Fibroblast of skin of back (primary cell): Measurements from ENCODE around the gene TOX2.
A peak's percentile ranks its signal among the peaks of the same experiment; 100 is the strongest.

Source experiments
- DNase-seq: peaks from one replicate; pipeline ENCODE4 v3.0.0-alpha.2; 2013

TOX2 gene

GRCh38 chr20:43940518-43941225, 26.0 kb downstream of the TOX2 start:
- no peak for DNase-seq

GRCh38 chr20:43941476-43942200, 27.0 kb downstream of the TOX2 start:
- peak; percentile 40 for DNase-seq

DNA sequence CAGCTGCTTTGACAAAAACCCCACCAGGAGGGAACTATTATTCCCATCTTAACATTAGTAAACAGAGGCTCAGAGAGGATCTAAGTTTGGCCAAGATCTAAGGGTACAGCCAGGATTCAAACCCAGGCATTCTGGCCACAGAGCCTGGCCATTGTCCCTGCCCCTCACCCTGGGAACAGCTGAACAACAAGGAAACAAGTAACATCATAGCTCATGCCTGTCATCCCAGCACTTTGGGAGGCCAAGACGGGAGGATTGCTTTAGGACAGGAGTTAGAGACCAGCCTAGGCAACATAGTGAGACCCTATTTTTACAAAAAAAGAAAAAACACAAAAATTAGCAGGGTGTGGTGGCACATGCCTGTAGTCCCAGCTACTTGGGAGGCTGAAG, 27.5 kb downstream of the TOX2 start:
- DNase-seq, result no peak

DNA sequence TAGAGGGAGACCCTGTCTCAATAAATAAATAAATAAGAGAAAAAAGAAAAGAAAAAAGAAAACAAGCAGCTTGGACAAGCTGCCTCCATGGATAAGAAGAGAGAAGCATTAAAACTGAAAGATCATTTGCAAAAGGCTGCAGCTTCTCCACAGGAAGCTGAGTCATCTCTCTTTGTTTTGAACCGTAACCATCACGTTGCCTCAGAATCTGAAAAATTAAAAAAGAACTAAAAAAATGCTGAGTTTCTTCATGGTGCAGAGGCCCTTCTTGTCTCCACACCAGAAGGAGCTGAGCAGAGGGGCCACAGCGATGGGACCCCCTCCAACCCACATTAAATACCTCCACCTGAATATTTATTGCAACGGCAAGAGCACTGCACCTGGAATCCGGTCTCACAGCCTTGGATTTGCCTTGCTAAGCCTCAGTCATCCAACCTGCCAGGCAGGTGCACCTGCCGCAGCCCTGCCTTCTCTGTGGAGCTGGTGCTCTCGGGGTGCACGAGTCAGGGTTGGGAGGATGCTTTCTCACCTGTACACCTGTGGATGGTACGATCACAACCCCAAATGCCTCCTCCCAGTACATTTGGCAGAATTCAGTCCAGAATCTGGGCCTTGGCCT, 28.1 kb downstream of the TOX2 start:
- peak; percentile 77 for DNase-seq

DNA sequence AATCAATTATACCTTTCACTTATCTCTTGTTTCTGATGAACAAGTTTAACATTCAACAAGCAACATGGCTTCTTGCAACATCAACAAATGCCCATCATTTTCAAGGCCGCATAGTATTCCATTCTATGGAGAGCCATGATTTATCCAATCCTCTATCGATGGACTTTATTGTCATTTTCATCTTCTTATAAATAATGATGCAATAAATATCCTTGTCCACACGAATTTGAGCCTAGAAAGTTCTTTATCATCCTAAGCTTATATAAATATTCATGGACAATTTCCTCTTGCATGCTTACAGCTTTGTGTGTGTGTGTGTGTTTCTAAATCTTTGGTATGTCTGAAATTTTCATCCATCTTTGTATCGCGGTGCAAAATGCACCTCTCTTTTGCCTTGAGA, 29.1 kb downstream of the TOX2 start:
- no peak for DNase-seq

DNA sequence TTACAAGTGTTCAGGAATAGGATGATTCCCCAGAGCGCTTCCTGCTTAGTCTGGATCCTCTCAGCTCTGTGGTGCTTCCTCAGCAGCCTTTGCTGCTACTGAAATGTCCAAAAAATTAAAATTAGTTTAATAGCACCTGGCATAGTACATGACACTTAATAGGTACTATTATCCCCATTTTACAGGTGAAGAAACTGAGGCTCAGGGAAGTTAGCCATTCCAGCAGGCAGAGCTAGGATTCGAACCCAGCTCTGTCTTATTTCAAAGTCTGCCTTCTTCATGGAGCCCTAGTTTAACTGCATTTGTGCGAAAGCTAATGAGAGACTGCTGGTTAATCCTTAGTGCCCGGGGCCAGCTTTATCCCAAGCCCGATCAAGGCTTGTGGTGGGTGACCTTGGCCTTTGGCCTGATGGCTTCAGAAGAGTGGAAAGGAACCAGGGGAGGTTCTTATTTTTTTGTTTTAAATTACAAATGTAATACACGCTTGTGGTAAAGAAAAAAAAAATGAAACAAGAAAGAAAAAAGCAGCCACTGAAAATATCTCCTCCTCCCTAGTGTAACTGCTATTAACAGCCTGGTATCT, 30.1 kb downstream of the TOX2 start:
- DNase-seq, result no peak

GRCh38 chr20:43945391-43946205, 30.9 kb downstream of the TOX2 start:
- no peak for DNase-seq

- no peak for DNase-seq
Observed at GRCh38 chr20:43946206-43946491, 31.5 kb downstream of the TOX2 start.

GRCh38 chr20:43946659-43947315, 32.1 kb downstream of the TOX2 start:
- no peak for DNase-seq

GRCh38 chr20:43947316-43947710, 32.7 kb downstream of the TOX2 start:
- peak; percentile 55 for DNase-seq

DNA sequence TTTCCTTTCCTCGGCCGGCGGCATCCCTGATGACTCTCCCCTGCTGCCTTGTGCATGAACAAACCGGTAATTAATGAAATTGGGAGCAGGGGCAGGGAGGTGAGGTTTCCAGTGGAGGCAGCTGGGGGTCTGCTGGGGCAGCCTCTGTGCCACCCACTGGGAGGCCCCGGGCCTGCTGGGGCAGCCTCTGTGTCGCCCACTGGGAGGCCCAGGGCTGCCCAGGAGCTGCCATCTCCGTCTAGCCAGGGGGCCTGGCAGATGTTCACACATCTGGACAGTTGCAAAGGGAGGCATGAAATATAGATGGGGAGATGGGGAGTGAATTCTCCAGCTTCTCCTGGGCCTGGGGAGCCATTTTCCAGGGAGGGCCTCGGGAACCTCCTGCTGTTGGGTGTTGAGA, 33.8 kb downstream of the TOX2 start:
- DNase-seq, result no peak

GRCh38 chr20:43949248-43949647, 34.6 kb downstream of the TOX2 start:
- DNase-seq, result no peak

- no peak for DNase-seq
Observed at GRCh38 chr20:43949741-43950618, 35.3 kb downstream of the TOX2 start.

DNA sequence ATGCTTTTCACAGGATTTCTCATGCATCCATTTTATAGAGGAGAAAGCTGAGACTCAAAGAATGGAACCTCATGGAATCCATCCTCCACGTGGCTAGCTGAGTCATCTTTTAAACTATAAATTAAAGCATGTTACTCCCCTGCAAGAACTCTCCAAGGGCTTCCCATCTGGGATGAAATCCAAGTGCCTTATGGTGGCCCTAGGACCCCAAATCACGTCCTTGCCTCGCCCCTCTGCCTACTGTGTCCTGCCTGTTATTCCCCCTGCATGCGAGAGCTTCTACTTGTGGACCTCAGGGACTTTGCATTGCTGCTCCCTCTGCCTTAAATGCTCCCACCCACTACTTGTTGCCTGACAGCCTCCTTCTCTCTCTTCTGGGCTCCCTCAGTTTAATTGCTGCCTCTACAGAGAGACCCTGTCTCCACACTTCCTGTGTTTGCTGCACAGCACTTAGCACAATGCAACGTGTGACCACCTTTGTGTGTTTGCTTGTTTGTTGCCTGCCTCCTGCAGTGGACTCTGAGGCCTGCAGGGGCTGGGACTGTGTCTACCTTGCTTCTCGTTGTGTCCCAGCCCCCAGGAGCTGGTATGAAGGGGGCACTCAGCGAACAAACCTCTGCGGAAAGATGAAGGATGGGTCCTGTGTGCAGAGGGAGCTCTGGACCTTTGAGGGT, 39.4 kb downstream of the TOX2 start:
- peak; percentile 53 for DNase-seq

DNA sequence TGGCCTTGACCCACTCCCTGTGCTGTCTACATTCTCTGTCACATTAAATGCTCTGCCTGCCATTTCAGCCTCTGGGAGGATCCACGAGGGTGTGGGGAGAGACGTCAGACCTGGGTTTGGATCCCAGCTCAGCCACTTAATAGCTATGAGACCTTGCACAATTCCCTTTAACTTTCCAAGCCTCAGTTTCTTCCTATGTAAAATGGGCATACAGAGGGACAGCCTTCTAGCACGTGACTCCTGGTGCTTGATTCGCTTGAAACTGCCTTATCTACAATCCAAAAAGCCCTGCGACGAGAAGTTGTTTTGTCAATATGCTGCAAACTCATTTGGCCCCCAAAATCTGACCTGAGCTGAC, 40.0 kb downstream of the TOX2 start:
- no peak for DNase-seq

DNA sequence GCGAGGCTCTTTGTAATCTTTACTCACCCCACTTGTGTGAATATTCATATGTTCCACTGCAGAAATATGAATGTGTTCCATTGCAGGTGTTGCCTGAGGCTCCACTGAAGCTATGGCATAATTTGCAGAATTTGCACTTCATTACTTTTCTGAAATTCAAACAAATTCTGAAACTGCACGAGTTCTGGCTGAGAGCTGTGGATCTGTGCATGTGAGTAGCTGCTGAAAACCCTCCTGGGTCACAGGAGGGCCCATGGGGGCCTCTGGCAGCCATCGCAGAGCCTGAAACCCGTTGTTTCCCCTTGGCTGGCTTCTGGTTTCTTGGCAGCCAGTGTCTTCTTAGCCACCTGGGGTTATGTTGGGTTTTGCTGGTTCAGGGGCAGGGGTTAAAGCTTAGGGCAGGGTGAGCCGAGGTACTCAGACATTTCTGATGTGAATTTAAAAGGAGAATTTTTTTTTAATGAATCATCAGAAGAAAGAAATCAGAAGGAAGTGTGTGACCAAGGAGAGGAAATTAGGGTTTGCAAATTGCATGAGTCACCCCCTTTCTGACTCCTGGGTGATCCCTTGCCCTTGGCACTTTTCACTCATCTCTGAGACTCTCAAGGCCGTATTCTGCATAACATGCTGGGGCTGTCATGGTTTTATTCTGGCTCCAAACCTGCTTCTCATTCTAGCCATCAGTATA, 40.6 kb downstream of the TOX2 start:
- DNase-seq, result peak; percentile 95

DNA sequence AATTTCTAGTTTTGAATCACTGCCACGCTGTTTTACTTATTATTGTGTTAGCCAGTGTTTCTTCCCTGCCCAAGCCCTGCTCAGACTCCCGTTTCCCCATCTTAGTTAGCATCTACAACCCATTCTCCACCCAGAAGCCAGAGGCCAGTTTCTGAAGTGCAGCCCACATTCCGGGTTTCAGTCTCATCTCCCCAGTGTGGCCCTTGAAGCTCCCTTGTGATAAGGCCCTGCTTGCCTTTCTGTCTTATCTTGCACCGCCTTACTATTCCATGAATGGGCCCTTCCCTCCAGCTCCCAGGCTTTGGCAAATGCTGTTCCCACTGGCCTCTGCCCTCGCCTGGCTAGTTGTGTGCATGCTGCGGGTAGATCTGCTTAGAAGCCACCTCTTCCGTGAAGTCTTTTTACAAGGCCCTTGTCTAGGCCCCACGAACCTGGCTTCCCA, 41.1 kb downstream of the TOX2 start:
- no peak for DNase-seq

- DNase-seq, result no peak
Observed at GRCh38 chr20:43957392-43957791, 42.7 kb downstream of the TOX2 start.

GRCh38 chr20:43958626-43959025, 44.0 kb downstream of the TOX2 start:
- no peak for DNase-seq
